Measurements from ENCODE around the gene CCDC92. TPM values are rescaled to one million over a fixed set of nuclear protein-coding genes. Genes with fewer than 3 reads are reported as not detected.

Gene CCDC92
- total and polyA plus RNA-seq, 2 donors (not counting 3 experiments of a cell fraction or from before 2014, with no cell fraction given): 41.2 to 41.6 TPM

DNA sequence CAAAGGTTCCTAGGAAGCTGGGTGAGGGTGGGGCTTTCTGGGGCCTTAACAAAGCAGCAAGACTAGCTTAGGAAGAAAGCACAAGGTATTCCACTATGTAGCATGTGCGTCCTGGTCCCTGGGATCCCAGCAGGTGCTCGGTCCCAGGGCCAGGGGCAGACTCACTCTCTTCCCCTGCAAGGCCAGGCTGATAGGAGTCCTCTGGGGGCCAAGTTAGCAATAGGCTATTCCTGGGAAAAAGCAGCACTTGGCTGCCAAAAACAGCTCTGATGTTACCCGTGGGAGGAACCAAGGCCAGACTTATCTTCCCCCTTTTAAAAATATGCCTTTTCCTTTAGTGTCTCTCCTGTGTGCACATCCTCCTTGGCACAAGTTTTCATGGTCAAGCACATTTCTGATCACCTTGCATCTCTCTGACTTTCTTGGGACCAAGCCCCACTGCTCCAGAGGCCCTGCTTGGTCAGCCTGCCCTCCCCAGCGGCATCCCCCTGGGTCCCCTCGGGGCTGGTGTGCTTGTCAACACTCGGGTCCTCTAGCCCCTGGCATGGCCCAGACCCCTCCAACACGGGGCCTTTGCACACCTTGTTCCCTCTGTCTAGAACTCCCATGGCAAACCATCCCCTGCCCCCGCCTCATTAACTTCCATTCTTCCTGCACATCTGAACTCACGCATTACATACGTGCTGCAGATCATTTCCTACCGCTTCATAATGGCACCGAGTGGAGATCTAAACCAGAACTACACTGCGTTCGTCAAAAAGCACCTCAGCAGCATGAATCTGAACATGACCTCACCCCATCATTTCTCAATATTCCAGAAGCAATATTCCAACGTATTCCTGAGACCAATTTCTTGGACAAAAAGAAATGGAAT lies 21.9 kb downstream of the CCDC92 start:
- Histone ChIP-seq H3K4me3 (replicated peaks in 1 of 3; ENCODE audit: insufficient read depth in 1 of 3, low read depth in 1 of 3, low read length in 3 of 3) (no peak overlapping the region), H4K20me1 (replicated peaks; ENCODE audit: control insufficient read depth, extremely low read depth, insufficient read depth, low read length) (peaks cover 2% of the 10 kb centered on the region), H3K27me3 (ENCODE audit: control insufficient read depth in 2 of 2, insufficient read depth in 2 of 2, low read length in 2 of 2) (no peaks in the 10 kb centered on the region), H3K4me1 (ENCODE audit: control insufficient read depth, extremely low read depth, insufficient read depth, low read length) (peaks cover 18% of the 10 kb centered on the region), H3K9me1 (replicated peaks; ENCODE audit: control insufficient read depth, extremely low read depth, insufficient read depth, low read length) (no peaks in the 10 kb centered on the region), H3K4me2 (ENCODE audit: insufficient read depth, low read length) (no peak overlapping the region), H2AFZ (ENCODE audit: low read depth, low read length) (no peak overlapping the region), H3K79me2 (ENCODE audit: control insufficient read depth, insufficient read depth, low read length) (no peaks in the 10 kb centered on the region), H3K27ac (ENCODE audit: insufficient read depth, low read depth, low read length) (no peak overlapping the region), H3K9ac (replicated peaks; ENCODE audit: extremely low read depth, insufficient read depth, low read length) (no peak overlapping the region), H3K9me3 (replicated peaks; ENCODE audit: control insufficient read depth, insufficient read depth, low read length) (no peaks in the 10 kb centered on the region), H3K36me3 (ENCODE audit: control insufficient read depth in 2 of 2, extremely low read depth in 1 of 2, insufficient read depth in 2 of 2, low read length in 2 of 2) (no peaks in the 10 kb centered on the region)
- TF ChIP-seq MYC (IDR thresholded peaks at IDR 0.05; ENCODE audit: low read depth, low read length) (no peak), JUN (IDR thresholded peaks at IDR 0.05; ENCODE audit: borderline replicate concordance, insufficient read depth, insufficient read length, low read depth) (no peak), GATA2 (IDR thresholded peaks at IDR 0.05; ENCODE audit: insufficient read depth, insufficient read length, low read depth, low read length) (no peak), POLR2A (IDR thresholded peaks at IDR 0.05; ENCODE audit: low read depth, low read length) (no peak), EZH2 (IDR thresholded peaks at IDR 0.05; ENCODE audit: borderline replicate concordance, low read depth, low read length, severe bottlenecking) (no peak), FOS (IDR thresholded peaks at IDR 0.05; ENCODE audit: borderline replicate concordance, insufficient read depth, low read length) (no peak), POLR2AphosphoS5 (IDR thresholded peaks at IDR 0.05; ENCODE audit: insufficient read depth, low read depth, low read length) (no peak)
- TF ChIP-seq, protein P1, sequence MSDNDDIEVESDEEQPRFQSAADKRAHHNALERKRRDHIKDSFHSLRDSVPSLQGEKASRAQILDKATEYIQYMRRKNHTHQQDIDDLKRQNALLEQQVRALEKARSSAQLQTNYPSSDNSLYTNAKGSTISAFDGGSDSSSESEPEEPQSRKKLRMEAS (IDR thresholded peaks at IDR 0.05; ENCODE audit: insufficient read depth, insufficient read length): no peak
- TF ChIP-seq, protein P2, sequence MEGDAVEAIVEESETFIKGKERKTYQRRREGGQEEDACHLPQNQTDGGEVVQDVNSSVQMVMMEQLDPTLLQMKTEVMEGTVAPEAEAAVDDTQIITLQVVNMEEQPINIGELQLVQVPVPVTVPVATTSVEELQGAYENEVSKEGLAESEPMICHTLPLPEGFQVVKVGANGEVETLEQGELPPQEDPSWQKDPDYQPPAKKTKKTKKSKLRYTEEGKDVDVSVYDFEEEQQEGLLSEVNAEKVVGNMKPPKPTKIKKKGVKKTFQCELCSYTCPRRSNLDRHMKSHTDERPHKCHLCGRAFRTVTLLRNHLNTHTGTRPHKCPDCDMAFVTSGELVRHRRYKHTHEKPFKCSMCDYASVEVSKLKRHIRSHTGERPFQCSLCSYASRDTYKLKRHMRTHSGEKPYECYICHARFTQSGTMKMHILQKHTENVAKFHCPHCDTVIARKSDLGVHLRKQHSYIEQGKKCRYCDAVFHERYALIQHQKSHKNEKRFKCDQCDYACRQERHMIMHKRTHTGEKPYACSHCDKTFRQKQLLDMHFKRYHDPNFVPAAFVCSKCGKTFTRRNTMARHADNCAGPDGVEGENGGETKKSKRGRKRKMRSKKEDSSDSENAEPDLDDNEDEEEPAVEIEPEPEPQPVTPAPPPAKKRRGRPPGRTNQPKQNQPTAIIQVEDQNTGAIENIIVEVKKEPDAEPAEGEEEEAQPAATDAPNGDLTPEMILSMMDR (IDR thresholded peaks at IDR 0.05; ENCODE audit: extremely low read depth in 1 of 2, insufficient read depth in 1 of 2, low read depth in 1 of 2, low read length in 2 of 2): no peak
- no peak for DNase-seq (ENCODE audit: low read depth, low spot score)
- dilution Hi-C loops (cut with MboI; ENCODE audit: extremely low pct_ligation_motif_present, low sequenced_read_pairs) (no loop called here), intact Hi-C loops (cut with micrococcal nuclease) (no loop called here)
- CTCF ChIA-PET: no interaction called here
- POLR2A ChIA-PET: interaction anchor here (0.8 kb wide), 1 partner anchor 45 kb away, joined by 3 read pairs; no protein-coding TSS in a partner anchor
- FAIRE-seq: no peak
- BruUV-seq (replicated peaks): no TSS peak
